HG03354 (cell line): ENCODE results near the gene MMP2.

Experiments
- ATAC-seq: cut with Tn5 transposase; IDR thresholded peaks from one replicate; pipeline ENCODE4 v1.9.1; 2021; ENCODE audit warnings: mild to moderate bottlenecking; ENCODE audit not compliant: unreplicated experiment, poor library complexity, severe bottlenecking

Gene MMP2

DNA sequence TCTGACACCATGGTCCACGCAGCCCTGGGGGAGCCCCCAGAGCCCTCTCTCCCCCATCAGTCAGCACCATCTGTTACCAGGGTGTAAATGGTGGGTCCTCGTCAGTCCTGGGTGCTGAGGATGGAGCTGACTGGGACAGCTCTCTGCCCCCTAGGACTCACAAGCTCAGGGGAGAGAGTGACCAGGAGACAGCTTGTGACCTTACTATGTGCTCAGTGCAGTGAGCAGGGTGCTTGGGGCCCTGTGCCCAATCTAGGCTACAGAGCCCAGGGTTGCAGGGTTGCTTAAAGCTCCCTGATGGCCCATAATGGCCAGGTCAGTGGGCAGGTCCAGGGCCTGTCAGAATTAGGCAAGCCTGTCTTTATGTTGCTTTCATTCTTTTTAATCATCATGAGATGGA, 11.3 kb downstream of the MMP2 start:
- no peak for ATAC-seq

DNA sequence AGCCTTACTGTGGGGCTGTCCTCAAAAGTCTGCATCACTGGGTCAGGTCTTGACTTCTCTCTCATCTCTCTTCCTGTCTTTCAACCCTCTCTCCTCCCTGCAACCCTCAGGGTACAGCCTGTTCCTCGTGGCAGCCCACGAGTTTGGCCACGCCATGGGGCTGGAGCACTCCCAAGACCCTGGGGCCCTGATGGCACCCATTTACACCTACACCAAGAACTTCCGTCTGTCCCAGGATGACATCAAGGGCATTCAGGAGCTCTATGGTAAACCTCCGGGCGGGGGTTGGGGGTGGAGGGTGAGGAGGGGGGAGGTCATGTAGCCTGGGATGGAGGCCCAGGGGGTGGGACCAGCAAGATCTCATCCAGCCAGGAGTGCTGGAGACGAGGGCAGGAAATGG, 12.7 kb downstream of the MMP2 start:
- ATAC-seq = no peak

DNA sequence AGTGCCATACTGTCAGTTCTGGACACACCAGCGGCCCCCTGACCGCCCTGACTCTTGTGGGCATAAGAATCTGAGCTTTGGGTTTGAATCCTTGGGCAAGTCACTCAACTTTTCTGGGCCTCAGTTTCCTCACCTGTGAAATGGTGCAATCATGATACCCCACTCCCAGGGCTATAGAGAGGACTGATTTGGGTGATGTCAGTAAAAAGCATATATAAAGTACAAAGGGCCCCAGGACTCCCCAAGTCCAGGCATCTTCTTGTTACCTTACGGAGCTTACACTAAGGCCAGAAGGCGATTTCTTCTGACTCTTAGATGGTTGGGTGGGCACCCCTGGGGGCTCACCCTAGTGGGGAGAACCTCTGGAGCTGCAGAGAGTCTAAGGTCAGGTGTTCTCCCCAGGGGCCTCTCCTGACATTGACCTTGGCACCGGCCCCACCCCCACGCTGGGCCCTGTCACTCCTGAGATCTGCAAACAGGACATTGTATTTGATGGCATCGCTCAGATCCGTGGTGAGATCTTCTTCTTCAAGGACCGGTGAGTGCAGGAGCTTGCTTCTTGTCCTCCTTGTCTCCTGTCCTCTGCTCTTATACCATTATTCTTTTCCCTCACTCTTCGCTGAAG, 13.9 kb downstream of the MMP2 start:
- no peak for ATAC-seq

DNA sequence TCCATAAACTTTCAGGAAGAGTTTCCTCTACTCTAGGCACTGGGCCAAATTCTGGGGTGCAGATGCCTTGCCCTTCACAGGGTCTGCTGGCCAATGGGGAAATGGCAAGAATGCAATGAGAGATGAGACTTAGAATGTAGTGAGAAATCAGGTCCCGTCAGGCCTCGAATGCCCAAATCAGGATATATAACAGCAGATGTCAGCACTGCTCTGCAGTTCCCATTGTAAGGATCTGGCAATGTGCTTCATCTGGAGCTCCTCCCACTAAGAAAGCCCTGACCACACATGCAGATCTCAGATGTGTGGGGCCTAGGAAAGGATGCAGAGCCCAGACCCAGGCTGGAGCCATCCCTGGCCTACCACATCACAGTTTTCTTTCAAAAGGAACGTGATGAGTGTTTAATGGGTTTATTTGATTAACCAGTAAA, 16.0 kb downstream of the MMP2 start:
- ATAC-seq = no peak

DNA sequence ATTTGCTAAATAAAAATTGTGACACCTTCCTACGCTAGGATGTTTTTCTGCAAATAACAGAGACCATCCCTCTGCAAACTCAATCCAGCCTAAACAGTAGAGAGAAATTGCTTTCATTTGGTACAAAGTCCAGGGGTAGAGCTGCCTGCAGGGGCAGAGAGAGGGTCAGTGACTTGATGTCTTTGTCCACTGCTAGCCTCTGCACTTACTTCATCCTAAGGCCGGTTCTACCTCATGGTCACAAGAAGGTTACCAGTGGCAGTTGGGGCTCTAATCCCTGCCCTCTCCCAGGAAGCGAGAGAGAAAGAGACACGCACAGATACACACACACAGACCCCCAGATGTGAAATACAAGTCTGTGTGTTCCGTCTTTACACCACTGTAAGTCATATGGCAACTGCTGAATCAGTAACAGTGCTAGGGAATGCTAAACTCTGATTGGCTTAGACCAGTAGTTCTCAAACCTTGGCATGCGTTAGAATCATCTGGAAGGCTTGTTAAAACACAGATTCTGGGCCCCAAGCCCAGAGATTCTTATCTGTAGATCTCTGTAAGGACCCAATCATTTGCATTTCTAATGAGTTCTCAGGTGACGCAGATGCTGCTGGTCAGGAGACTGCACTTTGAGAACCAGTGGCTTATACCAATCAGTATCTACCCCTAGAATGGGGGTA, 16.8 kb downstream of the MMP2 start:
- ATAC-seq = no peak

DNA sequence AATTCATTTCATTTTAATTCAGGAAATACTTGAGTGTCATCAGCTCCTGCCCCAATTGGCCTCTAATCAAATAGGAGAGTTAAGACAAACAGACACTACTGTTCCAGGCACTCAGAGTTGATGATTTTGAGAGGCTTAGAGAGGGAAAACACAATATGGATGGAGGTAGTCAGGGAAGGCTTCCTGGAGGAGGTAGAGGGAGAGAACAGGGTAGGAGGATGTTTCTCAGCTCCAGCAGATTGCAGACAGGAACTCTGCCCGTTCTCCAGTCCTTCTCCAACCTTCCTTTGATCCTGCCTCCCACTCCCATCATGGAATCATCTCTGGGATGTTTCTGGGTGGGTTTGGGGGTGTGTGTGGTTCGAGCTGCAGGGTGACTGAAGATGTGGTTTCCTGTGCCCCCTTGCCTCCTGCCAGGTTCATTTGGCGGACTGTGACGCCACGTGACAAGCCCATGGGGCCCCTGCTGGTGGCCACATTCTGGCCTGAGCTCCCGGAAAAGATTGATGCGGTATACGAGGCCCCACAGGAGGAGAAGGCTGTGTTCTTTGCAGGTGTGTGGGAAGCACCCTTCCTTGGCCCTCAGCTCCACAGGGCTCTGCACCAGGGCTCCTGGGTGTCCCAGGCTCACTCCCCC, 17.6 kb downstream of the MMP2 start:
- no peak for ATAC-seq

DNA sequence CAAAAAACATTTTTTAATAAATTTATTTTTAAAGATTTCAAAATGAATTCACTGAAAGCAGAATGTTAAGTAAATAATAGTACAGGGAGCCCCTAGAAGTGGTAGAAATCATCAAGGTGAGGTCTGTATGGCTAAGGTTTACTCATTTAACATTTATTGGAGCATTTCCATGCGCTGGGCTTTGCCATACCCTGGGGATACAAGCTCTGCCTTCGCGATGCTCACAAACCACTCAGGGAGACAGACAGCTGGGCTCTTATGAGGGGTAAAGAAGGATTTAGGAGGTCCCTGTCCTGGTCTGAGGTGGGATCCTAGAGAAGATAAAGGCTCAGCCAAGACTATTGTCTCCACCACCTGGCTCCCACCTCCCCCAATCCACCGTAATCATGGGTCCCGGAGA, 18.6 kb downstream of the MMP2 start:
- no peak for ATAC-seq

DNA sequence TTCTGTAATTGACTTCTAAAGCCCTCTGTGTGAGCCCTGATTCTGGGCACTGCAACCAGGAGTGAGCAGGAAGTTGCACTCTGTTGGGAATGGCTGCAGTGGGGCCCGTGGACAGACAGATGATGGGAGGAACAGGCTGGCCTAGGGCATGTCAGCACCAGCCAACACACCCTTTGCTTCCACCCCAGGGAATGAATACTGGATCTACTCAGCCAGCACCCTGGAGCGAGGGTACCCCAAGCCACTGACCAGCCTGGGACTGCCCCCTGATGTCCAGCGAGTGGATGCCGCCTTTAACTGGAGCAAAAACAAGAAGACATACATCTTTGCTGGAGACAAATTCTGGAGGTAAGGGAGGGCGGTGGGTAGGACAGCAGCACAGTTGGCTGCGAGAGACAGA, 19.1 kb downstream of the MMP2 start:
- ATAC-seq = no peak

DNA sequence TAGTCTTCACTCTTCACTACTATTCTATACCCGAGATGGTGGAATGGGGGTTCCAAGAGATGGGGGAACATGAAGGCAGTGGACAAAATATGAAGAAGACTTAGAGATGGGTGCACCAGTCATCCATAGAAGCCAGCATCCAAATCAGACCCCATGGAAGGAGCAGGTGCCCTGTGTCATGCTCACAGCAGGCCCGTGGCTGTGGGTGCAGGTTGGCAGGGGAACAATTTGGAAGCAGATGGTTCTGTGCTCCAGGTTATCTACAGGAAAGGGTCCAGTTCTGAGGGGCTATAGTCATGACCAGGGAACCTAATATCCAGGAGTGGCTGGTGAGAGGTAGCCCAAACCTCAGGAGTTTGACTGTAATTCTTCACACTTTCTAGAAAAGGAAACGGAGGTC, 20.3 kb downstream of the MMP2 start:
- ATAC-seq = no peak

DNA sequence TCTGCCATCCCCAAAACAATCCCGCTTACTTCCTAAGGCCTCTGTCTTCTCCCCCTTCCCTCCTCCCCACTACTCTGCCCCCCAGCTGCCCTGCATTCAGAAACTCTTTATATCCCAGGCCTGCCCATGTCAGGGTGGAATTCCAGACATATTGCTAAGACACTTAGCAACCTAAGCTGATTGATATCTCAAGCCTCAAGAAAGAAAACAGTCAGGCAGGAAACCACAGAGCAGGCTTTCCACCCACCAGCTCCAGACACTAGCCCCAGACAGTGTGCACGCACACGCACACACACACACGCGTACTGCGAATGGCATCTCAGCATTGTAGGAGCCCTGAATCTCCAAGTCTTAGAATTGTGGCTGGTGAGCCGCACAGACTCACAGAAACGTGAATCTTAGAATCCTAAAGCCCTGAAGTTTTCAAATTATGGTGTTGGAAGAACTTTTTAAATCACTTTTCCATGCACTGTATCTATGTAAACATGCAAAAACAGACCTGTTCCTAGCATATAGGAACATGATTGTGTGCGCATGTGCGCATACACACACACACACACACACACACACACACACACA, 21.0 kb downstream of the MMP2 start:
- ATAC-seq = no peak

DNA sequence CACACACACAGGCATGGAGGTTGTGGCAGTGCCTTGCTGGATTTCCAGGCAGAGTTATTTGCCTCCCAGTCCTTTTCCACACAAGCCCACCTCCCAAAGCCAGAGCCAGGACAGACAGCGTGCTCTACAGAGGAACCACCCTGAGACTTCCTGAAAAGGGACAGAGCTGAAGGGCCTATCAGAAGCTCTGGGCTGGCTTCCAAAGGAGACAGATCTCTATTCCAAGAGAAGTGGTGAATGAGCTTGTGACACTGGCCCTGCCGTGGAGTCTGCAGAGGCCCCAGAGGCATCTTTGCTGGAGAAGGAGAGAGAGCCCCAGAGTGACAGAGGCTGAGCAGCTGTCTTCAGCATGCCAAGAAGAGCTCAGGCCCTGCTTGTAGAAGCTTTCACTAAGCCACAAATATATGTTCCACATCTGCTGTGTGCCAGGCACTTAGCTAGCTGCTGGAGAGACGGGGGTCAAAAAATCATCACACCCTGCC, 21.6 kb downstream of the MMP2 start:
- no peak for ATAC-seq

DNA sequence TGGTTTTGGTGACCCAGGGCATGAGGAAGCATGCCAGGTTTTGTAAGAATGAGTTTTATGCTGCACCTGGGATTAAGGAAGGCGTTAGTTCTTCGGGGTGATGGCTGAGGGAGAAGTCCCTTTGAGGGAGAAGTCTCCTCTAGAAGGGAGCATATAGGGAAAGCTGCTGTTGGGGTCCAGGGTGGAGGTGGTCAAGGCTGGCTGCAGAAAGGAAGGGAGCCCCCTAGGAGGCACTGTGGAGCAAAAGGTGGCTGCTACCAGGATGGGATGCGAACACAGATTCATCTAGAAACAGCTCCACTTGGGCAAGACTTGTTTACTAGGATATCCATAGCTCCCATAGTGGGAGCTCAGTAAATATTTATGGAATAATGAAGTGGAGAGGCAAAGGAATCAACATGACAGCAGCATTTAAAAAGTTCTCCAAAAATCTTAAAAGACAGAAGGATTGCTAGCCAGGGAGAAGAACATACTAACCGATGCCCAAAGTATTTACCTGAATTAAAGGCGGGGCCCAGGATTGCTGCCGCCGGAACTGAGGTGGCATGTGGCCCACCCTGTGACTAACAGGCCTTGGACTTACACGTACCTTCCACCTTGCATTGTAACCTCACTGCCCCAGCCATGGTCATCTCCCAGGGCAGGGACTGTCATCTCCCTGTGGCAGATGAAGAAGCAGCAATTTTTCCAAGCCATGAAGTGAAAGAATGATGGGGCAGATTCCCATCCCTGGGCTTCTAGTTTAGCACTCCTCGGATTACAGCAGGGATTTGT, 22.7 kb downstream of the MMP2 start:
- no peak for ATAC-seq

DNA sequence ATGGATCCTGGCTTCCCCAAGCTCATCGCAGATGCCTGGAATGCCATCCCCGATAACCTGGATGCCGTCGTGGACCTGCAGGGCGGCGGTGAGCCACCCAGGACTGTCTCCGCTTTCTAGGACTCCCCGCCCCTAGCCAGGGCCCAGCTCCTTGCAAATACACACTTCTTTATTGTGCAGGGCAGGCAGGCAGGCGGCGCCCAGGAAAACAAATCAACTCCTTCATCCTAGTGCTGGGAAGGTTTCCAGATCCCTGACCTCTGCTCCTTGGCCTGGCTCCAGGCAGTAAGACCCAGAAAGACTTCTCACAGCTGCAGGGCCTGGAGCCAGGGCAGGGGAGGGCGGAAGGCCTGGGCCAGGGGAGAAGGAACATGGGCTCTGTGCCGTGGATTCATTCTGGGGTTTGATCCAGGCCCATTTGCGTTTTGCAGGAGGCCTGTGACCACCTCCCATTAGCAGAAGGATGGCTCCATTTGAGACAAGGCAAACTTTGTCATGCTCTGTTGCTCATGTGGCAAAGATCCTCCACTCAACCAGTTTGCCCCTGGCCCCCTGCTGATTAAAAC, 23.9 kb downstream of the MMP2 start:
- no peak for ATAC-seq

DNA sequence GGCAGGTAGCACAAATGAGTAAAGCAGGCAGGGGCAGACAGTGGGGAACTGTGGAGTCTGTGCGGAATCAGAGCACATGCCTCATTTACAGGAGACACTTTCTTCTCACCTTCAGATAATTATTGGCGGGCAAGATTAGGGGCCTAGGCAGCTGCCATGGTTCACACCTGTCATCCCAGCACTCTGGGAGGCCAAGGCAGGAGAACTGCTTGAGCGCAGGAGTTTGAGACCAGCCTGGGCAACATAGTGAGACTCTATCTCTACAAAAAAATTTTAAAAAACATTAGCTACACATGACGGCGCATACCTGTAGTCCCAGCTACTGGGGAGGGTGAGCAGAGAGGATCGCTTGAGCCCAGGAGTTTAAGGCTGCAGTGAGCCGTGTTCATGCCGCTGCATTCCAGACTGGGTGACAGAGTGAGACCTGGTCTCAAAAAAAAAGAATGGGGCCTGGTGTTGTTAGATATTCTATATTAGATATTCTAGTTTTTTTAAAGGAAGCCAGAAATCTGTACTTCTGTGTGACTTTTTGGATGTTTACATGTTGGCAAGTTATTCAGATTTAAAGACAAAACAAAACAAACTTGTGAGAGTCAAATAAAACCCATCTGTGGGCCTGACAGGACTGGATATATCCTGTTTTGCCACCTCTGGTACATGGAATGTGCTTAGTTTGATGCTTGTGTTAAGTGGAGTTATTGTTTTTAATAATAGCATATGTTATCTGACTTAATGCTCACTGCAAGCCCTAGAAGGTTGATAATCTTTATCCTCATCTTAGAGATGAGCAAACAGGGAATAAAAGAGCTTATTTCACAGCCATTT, 24.9 kb downstream of the MMP2 start:
- no peak for ATAC-seq

DNA sequence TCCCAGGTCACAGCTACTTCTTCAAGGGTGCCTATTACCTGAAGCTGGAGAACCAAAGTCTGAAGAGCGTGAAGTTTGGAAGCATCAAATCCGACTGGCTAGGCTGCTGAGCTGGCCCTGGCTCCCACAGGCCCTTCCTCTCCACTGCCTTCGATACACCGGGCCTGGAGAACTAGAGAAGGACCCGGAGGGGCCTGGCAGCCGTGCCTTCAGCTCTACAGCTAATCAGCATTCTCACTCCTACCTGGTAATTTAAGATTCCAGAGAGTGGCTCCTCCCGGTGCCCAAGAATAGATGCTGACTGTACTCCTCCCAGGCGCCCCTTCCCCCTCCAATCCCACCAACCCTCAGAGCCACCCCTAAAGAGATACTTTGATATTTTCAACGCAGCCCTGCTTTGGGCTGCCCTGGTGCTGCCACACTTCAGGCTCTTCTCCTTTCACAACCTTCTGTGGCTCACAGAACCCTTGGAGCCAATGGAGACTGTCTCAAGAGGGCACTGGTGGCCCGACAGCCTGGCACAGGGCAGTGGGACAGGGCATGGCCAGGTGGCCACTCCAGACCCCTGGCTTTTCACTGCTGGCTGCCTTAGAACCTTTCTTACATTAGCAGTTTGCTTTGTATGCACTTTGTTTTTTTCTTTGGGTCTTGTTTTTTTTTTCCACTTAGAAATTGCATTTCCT, 26.5 kb downstream of the MMP2 start:
- no peak for ATAC-seq

DNA sequence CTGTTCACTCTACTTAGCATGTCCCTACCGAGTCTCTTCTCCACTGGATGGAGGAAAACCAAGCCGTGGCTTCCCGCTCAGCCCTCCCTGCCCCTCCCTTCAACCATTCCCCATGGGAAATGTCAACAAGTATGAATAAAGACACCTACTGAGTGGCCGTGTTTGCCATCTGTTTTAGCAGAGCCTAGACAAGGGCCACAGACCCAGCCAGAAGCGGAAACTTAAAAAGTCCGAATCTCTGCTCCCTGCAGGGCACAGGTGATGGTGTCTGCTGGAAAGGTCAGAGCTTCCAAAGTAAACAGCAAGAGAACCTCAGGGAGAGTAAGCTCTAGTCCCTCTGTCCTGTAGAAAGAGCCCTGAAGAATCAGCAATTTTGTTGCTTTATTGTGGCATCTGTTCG, 27.1 kb downstream of the MMP2 start:
- ATAC-seq = no peak

DNA sequence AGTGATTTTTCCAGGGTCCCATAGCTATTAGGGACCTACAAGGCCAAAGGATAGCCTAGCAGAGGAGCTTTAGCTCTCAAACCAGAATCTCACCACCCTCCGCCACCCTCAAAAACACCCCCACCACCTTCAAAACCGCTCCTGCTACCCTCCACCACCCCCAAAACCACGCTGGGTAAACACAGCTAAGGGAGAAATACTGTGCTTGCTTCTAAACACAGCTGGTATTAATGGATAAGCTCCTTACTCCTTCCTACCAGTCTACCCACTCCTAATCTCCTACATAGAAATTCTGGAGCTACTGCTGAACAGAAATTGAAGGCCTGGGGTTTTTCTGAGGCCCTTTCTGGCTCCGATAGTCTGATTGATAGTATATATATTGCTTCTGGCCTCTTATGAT, 27.7 kb downstream of the MMP2 start:
- ATAC-seq = no peak

DNA sequence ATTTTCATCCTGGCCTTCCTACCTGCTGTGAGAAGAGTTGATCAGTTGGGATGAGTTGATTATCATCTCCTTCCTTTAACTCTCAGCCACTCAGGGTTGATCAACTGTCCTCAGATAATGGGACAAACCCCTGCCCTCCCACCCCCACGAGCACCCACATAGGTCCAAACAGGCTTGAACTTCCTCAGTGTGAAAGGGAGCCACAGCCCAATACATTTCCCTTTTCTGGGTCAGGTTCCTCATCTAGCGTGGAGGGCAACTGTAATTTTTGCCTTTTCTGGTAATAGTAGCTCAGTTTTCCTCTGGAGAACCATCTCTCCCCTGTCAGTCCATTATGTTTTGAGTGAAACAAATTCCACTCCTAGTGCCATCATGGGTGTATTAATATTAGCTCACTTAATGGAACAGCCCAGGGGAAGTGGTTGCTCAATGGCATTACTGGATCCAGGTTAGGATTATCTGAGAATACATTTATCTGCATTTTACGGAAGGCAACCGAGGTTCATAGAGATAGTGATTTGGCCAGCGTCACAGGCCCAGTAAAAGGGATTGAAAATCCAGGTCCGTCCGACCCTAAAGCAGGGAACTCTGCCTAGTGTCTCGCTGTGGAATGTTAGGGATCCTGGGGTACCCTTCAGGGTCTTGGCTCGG, 29.4 kb downstream of the MMP2 start:
- ATAC-seq = no peak
